Right ventricle myocardium inferior (tissue), 1 donor: Measurements from ENCODE around the gene MAP3K20. TPM values are rescaled to one million over a fixed set of nuclear protein-coding genes. Genes with fewer than 3 reads are reported as not detected.
A peak's percentile ranks its signal among the peaks of the same experiment; 100 is the strongest.

Experiments
- ATAC-seq: fragments of 200-7000 bp; cut with Tn5 transposase; one replicate; pipeline ENCODE4 v1.9.1; 2020; ENCODE audit warnings: mild to moderate bottlenecking, moderate library complexity
- DNase-seq: peaks from one replicate; pipeline ENCODE4 v3.0.0; 2021; ENCODE audit errors: missing footprints
- intact Hi-C: fragments of 100-400 bp; cut with DNase I; formaldehyde crosslinking; loops from one replicate; pipeline ENCODE4 v1.11.0; 2022
- total RNA-seq: library from RNA; stranded (reverse); fragmentation: NEBNext Ultra II Directional; extraction: Animal tissue kit (Norgen Biotek cat#: 25700); gene quantifications from one replicate; pipeline ENCODE4 v1.2.1, GENCODE V29; 2021
- donor health status: DM: no; HTN: yes; CAD: no; lungs with severe emphysema.

The MAP3K20 gene
- total RNA-seq, 1 donor from 2014 or later: 435 TPM

DNA sequence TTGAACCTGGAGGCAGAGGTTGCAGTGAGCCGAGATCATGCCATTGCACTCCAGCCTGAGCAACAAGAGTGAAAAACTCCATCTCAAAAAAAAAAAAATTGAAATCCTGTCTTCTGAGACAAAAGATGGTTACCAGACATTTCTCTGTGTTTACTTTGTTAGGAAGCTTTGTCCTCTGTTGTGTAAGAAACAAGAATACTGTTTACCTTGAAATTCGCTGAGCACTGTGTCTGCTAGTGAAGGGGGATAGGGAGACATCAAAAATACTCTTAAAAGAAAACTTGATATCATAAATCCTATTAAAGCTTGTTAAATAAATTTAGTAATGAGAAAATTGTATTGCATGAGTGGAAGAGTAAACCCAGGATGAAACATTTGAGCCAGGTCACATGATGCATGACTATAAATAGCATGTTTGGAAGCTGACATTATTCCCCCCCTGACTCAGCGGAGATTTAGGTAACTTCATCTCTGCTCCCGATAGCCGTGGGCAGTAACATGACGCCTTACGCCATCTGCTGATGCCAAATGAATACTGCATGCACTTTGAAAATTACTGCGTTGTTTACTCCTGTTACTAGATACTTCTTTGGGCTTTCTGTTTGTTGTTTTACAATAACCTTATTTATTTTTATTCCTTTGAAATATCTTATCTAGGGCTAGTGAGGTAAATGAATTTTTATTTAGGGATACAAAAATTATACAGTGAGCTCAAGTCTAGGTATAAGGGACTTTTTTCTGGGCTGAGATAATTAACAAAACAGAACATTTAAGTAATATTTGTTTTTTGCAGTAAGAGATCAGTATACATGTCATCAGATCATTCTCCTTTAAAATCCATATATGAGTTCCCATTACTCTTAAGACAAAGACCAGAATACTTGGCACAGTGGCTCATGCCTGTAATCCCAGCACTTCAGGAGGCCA is 134.9 kb downstream of the MAP3K20 start:
- intact Hi-C loops: loop anchor here (1.0 to 5.0 kb wide), 4 partner anchors 135 to 398 kb away; partner anchors contain the start of gene MAP3K20
- DNase-seq: no peak
- ATAC-seq: peak; percentile 90

DNA sequence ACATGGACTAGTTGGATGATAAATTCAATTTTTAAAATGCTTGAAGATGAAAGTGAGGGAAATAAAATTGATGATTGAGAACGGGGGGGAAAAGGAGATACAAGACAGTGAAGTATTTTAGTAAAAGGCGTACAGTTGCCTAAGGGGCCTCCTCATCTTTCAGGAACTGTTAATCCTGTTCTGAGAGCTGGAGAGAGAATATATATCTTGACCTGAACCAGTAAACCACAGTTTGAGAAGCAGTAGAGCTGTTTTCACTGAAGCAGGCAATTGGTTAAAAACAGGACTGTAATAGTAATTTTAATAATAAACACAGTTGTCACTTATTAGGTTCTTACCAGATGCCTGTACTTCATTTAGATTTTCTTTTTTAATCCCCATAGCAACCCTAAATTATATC is 137.5 kb downstream of the MAP3K20 start:
- ATAC-seq (no peak), DNase-seq (no peak)
- intact Hi-C loops: loop anchor here (5.0 kb wide), 2 partner anchors 241 to 401 kb away; no protein-coding TSS in a partner anchor

DNA sequence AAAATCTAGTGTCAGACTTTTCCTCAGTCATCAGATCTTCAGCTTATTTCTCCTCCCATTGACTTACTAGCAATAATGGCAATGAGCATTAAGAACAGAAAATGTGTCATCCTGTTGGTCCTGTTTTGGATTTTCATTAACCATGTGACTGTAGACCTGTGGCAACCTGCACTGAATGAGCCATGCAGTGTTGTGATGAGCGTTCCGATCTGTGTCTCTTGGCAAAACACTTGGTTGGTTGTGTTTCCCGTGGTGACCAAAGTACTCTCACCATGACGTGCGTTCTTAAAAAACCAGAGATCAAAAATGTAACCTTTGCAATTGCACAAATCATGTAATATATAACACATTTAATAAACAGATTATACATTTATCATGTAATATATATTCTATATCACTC is 138.6 kb downstream of the MAP3K20 start:
- intact Hi-C loops: loop anchor here (5.0 kb wide), 2 partner anchors 242 to 402 kb away; no protein-coding TSS in a partner anchor
- ATAC-seq (no peak), DNase-seq (no peak)

DNA sequence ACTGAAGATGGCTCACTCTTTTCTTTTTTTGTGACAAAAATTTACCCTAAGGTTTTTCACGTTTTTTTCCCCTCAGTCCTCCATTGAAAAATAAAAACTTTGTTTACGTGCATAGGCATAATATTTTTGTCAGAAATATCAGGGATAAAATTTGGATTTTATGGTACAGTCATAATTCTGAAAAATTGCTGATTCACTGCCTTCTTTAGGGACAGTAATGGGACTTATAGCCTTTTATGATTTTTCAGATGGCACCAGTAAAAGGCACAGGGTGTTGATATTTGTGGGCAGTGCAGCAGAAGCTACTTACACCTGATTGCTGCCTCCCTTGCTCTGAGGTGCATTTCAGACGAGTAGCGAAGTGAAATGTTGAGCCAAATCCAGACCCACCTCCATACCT is 139.7 kb downstream of the MAP3K20 start:
- no peak for ATAC-seq
- no peak for DNase-seq
- intact Hi-C loops: no loop called here

DNA sequence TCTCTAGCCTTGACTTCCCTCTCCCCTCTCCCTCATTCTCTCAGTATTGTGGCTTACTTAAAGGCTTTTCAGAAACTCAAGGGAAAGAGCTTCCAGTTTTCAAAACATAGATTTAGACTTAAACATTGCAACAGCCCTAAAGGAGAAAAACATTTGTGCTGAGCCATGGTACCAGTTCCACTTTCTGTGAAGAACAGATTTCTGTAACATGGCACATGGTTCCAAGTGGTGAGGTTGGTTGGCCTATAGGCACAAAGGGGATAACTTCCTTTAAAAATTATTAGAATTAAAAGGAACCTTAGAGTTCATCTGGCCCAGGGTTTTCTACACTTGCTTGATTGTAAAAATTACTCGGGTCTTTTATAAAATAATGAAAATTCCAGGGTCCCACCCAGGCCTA is 140.4 kb downstream of the MAP3K20 start:
- intact Hi-C loops: no loop called here
- ATAC-seq (no peak), DNase-seq (no peak)

DNA sequence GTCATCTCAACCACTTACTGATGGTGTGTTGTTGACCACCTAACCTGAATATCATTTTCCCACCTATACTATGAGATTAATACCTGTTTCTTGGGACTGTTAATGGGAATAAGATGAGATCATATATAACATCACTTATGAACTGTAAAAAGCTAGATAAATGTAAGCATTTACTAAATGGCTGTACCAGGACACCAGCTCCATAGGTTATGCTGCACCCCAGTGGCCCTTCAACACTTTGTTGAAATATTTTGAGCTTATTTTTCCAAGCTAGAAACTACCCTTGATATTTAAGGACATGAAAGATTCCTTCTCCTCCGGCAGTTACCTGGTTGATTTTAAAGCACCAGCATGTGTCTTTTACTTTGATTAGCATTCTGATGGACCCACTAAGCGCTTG is 141.0 kb downstream of the MAP3K20 start:
- intact Hi-C loops: no loop called here
- DNase-seq: no peak
- ATAC-seq: no peak

DNA sequence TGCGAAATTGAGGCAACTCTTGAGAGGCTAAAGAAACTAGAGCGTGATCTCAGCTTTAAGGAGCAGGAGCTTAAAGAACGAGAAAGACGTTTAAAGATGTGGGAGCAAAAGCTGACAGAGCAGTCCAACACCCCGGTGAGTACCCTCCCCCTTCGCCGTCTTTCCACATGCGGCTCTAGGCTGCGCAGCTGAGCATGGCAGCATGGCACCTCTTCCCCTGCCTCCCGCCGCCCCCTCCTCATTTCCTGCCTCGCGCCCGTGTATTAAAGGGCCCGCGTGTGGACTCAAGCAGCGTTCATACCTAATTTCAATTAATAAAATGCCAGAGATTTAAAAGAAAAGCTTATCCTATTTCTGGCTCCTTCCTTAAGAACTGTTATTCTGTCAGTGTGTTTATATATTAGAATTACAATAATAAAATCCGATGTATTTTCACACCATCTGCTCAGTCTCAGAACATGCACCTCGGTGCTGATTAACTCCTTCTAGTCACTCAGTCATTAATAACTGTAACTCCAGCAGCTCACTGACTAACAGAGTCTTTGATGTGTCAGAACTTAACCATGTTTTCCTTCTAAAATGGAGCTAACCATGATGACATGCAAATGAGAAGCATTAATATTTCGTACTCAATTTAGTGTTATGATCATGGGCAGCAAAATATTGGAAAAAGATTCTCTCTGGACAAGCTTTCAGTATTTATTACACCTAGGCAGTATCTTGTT is 141.6 kb downstream of the MAP3K20 start:
- intact Hi-C loops: no loop called here
- DNase-seq (no peak), ATAC-seq (no peak)

DNA sequence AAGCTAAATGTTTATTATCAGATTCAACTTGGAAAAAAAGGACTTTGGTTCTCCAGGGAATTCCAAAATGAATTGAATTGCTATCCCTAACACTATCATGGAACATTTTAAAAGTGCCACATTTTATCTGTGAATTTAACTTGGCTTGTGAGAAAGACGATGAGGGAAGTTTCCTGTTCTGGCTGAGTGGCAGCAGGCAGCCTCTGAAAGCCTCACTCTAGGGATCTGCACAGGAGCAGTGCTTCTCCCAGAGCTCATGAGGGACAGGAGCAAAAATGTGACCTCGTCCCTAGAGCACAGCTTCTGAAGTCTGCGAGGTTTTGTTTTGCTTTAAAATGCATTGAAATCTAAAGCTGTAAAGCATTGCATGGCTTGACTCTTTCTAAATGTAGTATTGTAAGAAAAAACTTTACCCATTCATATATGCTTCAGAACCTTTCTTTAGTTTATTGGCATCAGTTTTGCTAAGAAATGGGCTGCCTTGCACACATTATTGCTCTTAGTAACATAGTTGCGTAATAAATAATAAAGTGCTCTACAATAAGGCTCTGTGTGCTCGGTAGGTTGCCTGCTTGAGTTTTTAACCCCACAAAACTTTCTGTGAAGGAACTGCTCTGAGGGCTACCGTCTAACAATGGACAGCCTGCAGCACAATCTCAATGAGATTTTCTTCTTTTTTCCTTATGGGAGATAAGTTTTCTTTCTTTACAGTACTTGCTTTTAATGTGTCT is 142.8 kb downstream of the MAP3K20 start:
- intact Hi-C loops: no loop called here
- no peak for DNase-seq
- ATAC-seq: peak; percentile 81

DNA sequence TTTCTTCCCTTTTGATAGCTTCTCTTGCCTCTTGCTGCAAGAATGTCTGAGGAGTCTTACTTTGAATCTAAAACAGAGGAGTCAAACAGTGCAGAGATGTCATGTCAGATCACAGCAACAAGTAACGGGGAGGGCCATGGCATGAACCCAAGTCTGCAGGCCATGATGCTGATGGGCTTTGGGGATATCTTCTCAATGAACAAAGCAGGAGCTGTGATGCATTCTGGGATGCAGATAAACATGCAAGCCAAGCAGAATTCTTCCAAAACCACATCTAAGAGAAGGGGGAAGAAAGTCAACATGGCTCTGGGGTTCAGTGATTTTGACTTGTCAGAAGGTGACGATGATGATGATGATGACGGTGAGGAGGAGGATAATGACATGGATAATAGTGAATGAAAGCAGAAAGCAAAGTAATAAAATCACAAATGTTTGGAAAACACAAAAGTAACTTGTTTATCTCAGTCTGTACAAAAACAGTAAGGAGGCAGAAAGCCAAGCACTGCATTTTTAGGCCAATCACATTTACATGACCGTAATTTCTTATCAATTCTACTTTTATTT is 145.6 kb downstream of the MAP3K20 start:
- DNase-seq (no peak), ATAC-seq (no peak)
- intact Hi-C loops: loop anchor here (5.0 kb wide), 1 partner anchor 131 kb away; the partner anchor contains the start of gene CDCA7

DNA sequence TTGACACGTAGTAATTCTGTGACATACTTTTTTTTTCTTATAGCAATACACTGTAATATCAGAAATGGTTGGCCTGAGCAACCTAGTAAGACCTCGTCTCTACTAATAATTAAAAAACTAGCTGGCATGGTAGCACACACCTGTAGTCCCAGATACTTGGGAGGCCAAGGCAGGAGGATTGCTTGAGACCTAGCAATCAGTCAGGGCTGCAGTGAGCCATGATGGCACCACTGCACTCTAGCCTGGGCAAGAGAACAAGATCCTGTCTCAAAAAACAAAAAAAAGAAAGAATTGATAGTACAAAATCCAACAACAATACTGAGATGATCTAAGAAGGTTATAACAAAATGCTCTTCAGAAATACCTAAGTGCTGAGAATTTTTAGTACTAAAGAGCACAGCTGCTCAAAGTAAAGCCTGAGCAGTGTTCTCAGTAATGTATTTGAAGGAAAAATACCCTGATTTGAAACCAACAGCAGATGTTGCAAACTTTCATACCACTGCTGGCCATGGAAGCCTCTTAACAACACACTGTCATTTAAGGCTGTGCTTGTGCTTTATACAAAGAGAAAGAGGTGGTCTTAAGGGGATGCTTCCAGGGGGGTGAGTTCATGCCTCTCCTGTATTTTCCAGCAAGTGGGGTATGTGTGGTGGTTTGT is 146.4 kb downstream of the MAP3K20 start:
- DNase-seq (no peak), ATAC-seq (no peak)
- intact Hi-C loops: loop anchor here (5.0 kb wide), 1 partner anchor 130 kb away; the partner anchor contains the start of gene CDCA7

DNA sequence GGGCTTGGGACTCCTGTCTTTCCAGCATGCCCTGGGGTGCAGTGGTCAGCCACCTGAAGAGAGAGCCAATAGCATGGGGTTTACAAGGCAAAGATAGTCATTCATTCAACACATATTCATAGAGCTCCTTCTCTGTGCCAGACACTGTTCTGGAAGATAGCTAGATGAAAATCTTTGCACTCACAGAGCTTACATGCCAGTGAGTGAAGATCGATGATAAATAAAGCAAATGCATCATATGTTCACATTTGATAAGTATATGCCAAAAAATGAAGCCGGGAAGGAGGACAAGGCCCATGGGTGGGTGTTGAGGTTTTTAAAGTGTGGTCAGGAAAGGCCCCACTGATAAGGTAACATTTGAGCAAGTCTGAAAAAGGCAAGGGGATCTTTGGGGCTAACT is 148.2 kb downstream of the MAP3K20 start:
- no peak for DNase-seq
- peak; percentile 33 for ATAC-seq
- intact Hi-C loops: loop anchor here (5.0 kb wide), 1 partner anchor 128 kb away; the partner anchor contains the start of gene CDCA7

DNA sequence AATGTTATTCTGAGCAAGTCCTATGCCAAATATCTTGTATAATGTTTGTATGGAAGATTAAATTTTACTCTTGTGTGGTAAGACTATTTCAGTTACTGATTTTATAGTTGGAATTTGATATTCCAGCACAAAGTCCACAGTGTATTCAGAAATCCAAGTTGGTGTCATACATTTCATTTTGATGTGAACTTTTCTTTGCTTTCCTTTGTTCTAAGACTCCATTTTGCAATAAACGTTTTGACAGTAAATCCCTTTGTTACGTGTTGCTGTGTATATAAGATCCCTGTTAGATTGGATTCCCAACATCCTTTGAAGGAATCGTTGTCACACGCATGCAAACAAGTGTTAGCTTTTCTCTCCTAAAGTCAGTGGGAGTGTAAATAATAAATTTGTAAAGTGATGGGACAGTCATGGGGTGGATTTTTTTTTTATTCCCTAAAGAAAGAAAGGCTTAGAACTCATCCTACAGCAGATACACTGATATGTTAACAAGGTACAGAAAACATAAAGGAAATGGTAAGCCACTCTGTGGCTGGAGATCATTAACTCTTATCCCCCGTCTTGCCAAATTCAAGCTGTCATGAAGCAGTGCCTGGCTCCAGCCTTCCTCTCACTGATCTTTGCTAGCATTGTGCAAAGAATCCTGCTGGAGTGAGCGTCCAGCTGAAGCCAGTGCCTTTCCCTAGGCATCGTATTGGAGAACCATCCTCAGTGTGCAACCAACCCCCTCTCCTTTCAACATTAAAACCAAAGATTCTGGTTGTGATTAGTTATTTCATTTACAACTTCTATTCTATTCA is 151.5 kb downstream of the MAP3K20 start:
- DNase-seq (no peak), ATAC-seq (no peak)
- intact Hi-C loops: no loop called here

DNA sequence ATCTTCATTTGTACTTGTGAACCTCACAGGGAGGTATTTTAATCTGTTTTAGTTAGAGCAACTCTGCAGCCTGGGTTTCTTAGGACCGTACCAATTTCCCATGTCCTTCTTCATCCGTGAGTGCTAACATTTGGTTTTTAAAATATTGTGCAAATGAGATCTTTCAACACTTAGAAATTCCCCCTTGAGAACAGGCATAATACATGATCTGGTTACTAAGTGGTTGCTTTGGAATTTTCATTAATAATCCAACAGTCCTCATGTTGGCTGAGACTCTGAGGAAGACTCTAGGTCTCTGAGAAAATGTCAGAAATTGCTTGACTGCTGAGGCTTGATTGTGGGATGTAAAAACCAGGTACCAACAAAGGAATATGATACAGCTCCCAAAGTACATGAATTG is 153.4 kb downstream of the MAP3K20 start:
- intact Hi-C loops: no loop called here
- ATAC-seq: no peak
- DNase-seq: no peak

DNA sequence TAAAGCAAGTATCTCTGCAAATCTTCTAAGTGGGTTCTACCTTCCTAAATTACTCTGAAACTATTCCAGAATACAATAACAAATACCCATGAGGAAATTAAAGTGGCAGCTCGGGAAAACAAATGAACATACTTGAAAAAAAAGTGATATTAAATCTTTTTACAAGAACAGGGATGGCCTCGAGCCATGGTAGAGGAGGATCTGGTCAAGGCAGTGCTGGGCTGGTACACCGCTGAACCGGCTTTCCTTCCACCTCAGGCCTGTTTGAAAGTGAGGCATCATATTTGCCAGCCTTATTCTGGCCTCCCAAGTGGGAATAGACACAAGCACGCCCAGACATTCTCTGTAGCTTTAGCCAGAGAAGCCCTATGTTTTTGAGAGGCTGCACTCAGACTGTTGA is 154.5 kb downstream of the MAP3K20 start:
- intact Hi-C loops: no loop called here
- no peak for ATAC-seq
- no peak for DNase-seq

DNA sequence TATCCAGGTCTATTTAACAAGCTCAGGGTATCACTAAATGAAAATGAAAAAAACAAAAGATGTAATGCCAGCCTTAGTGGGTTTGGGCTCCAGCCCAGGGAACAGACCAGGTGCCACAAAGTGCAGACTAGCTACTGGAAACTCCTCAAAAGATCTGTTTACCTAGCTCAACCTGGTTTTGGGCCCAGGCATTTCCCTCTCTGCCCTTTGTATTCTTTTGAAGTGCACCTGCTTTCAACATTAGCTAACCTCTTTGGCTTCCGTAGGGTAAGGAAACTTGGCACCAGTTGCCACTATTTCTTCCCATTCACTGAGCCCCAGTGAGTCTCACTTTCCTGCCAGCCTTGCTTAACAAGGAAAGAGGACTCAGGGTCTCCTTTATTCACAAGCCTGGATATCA is 155.4 kb downstream of the MAP3K20 start:
- DNase-seq (no peak), ATAC-seq (peak; percentile 34)

DNA sequence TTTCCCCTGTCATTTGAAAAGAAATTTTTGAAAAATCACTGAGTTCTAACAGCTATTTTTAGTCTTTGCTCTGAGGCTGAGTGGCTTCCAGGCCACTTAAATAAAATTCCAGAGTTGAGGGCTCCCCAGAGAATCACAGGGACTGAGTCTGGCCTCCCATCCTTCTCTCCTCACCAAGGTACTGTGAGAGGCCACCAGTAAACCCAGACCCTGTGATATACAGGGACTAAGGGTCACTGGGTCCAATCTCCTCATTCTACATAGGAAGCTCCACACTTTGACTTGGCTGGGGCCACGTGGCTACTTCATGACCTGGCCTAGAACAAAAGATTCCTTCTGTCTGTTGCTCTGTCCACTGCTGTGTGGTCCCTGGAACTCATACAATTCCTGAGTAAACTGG is 155.8 kb downstream of the MAP3K20 start:
- ATAC-seq (peak; percentile 36), DNase-seq (no peak)
- intact Hi-C loops: no loop called here

More for the DNA sequence above, 155.4 kb downstream of the MAP3K20 start:
- intact Hi-C loops: no loop called here

DNA sequence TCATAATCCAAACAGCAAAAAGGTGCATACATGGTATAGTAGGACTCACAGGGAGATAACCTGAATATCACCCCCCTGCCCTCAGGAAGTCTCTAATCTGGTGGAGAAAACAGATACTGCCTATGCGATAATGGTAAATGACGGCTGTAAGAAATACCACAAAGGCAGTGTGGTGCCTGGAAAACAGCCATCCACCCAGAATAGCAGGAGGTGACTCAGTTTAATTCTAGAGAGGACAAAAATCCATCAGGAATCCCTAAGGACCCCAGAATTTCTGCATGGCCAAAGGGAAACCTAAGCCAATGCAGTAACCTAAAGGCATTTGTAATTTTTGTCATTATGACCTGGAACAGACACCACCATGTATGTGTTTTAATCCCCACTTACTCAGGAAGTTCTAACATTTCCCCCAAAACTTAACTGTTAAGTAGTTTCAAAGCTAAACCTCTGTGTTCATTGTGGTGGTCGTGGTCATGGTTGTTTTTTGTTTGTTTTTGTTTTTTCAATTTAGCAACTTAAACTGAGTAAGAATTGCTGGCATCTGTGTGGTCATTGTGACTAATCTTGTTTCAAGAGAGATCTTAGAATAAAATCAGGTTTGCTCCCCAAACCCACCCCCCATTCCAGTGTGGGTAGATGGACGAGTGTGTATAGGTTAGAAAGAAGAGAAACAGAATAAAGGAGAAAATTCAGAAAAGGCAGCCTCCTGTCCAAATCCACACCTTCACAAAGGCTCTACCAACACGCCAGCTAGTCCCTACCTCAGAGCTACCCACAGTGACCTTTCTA is 157.5 kb downstream of the MAP3K20 start:
- ATAC-seq: no peak
- intact Hi-C loops: no loop called here

More for the DNA sequence above, 157.5 kb downstream of the MAP3K20 start:
- no peak for DNase-seq
